HFF-Myc (cell line): ENCODE measurements around the gene CA10.

Experiments
- DNase-seq: peaks from one replicate; pipeline ENCODE4 v3.0.0-alpha.2; 2011; ENCODE audit warnings: low read depth; ENCODE audit errors: extremely low read depth
- H3K4me3 ChIP-seq: replicated peaks from 2 replicates; pipeline ENCODE4 v1.5.1; 2011; ENCODE audit warnings: low read depth, mild to moderate bottlenecking, control low read depth, low read length
- TF ChIP-seq, protein P1 (sequence below): IDR thresholded peaks from 2 replicates; pipeline ENCODE4 v1.5.1; 2012; ENCODE audit warnings: mild to moderate bottlenecking, low read depth, low read length, control low read depth; ENCODE audit errors: missing control alignments

The CA10 gene

DNA sequence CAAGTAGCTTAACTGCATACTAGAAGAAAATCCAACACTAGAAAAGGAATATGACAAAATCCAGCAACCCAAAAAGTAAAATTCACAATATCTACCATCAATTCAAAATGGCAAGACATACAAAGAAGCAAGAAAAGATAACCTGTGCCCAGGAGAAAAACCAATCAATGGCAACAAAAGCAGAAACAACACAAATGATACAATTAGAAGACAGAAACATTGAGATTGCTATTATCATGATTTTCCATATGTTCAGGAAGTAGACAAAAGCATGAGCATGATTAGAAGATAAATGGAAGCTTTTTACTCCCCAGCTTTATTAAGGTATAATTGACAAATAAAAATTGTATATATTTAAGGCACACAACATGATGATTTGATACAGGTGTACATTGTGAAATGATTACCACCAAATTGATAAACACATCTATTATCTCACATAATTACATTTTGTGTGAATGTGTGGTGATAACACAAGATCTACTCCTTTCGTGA lies 117.3 kb downstream of the CA10 start:
- no peak for DNase-seq
- TF ChIP-seq, protein P1, sequence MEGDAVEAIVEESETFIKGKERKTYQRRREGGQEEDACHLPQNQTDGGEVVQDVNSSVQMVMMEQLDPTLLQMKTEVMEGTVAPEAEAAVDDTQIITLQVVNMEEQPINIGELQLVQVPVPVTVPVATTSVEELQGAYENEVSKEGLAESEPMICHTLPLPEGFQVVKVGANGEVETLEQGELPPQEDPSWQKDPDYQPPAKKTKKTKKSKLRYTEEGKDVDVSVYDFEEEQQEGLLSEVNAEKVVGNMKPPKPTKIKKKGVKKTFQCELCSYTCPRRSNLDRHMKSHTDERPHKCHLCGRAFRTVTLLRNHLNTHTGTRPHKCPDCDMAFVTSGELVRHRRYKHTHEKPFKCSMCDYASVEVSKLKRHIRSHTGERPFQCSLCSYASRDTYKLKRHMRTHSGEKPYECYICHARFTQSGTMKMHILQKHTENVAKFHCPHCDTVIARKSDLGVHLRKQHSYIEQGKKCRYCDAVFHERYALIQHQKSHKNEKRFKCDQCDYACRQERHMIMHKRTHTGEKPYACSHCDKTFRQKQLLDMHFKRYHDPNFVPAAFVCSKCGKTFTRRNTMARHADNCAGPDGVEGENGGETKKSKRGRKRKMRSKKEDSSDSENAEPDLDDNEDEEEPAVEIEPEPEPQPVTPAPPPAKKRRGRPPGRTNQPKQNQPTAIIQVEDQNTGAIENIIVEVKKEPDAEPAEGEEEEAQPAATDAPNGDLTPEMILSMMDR: no peak
- no peak overlapping the region for H3K4me3 ChIP-seq

GRCh38 chr17:52036416-52036815 lies 122.1 kb downstream of the CA10 start:
- H3K4me3 ChIP-seq: no peak overlapping the region
- TF ChIP-seq, protein P1: no peak
- no peak for DNase-seq

DNA sequence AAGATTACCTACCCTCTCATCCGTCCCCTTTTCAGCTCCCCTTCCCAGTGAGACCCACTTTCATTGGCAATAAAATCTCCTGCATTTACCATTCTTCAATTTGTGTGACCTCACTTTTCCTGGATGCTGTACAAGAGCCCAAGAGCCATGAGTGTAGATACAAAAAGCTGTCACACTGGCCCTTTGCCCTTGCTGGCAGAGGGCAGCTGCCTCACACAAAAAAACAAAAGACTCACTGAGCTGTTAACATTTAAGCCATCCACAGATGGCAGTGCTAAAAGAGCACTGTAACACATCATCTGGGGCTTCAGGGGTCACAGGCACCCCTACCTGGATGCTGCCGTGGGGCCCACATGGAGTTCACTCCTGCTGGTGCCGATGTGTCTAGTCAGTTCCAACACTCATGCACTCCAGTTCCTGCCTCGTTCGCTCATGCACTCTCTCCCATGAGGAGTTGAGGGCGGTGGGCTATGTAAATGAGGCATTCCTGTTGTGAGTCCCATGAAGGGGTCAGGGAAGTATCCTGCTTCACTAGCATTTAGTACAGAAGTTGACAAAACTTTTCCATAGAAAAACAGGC lies 123.1 kb downstream of the CA10 start:
- no peak overlapping the region for H3K4me3 ChIP-seq
- no peak for DNase-seq
- TF ChIP-seq, protein P1: no peak

DNA sequence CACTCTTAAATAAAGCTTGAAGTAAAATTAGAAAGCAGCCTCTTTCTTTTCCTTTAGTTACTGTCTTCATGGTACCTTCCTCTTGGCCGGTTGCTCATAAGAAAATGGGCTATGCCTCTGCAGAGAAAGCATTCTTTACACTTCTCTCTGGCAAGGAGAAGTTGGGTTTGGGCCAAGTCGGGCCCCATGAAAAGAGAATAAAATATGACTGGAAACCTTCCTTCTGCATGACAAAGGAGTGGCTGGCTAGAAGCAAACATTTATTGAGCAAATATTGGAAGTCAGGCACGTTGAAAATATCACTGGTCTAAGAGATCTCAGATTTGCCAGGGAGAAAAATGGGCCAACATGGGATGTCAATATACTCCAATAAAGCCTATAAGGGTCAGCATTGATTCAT lies 126.1 kb downstream of the CA10 start:
- no peak overlapping the region for H3K4me3 ChIP-seq
- no peak for DNase-seq
- TF ChIP-seq, protein P1: no peak

- no peak overlapping the region for H3K4me3 ChIP-seq
- no peak for DNase-seq
- TF ChIP-seq, protein P1: no peak
Observed at GRCh38 chr17:52030052-52030451, 128.5 kb downstream of the CA10 start.

DNA sequence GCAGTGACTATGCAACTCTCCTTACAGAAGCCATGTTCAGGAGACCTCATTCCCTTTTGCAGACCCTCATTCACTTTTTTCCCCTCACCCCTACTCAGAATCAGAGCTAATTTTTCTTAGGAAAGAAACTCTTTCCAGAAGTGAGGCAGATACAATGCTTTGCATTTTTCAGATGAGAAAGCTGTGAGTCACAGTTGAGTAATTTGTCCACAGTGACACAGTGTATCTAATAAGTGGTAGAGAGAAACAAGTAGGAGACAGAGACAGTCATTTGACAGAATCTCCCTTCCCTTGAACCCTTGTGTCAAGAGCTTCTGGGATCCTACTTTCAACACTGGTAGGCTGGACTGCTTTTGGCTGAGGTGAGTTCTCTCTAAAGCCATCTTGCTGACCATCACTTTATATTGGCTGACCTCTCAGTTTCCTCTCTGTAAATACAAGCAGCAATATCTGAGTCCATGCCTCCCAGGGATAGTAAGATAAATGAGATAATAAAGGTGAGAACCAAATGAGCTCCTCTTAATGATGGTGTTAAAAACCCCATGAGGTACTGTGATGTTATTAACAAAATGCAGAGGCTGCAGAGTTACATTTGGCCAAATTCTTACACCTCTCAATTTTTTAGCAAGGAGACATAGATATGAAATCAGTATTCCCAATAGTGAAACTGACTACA lies 130.8 kb downstream of the CA10 start:
- no peak overlapping the region for H3K4me3 ChIP-seq
- TF ChIP-seq, protein P1: no peak
- DNase-seq: no peak

DNA sequence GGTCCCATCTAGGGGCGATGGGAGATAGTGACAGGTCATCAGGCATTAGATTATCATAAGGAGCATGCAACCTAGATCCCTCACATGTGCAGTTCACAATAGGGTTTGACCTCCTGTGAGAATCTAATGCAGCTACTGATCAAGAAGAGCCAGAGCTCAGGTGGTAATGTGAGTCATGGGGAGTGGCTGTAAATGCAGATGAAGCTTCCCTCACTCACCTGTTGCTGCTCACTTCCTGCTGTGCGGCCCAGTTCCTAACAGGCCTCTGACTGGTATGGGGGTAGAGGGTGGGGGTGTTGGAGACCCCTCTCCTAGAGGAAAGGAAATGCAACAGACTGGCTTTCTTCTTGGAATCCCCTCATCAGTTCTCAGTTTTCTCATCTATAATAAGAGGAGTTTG lies 131.4 kb downstream of the CA10 start:
- TF ChIP-seq, protein P1: no peak
- H3K4me3 ChIP-seq: no peak overlapping the region
- DNase-seq: no peak
